Measurements from ENCODE around the gene ASGR1. TPM values are rescaled to one million over a fixed set of nuclear protein-coding genes. Genes with fewer than 3 reads are reported as not detected.
"Not testable (repeated sequence)": the region's sequence is repeated elsewhere in the genome, so short reads cannot be mapped to it uniquely, and the experiment has no call there.

ASGR1 gene
- total RNA-seq, 1 experiment from 2014 or later, result 1.3 TPM

DNA sequence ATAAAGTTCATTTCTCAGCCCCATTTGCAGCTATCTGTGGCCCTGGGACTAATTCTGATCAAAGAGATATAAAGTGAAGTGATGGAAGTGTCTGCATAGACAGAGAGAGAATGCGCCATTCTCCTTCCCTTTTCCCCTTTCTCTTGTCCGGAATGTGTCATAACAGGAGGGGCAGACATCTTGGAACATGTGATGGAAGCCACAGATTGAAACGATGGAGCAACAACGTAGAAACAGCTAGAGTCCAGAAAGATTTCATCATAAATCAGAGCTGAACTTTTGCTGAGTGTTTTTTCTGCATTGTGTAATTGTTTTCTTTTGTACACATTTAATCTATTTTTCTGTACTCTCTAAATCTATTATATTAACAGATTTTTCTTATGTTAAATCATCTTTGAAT, 11.3 kb downstream of the ASGR1 start:
- Histone ChIP-seq H3K27me3 (ENCODE audit: control insufficient read depth, insufficient read depth, low read length) (no peaks in the 10 kb centered on the region), H3K4me3 (ENCODE audit: low read depth in 2 of 2, low read length in 2 of 2) (no peak overlapping the region), H3K9me3 (ENCODE audit: control insufficient read depth, insufficient read depth, low read depth, low read length) (no peaks in the 10 kb centered on the region), H3K36me3 (ENCODE audit: control insufficient read depth, insufficient read depth, low read length) (no peaks in the 10 kb centered on the region), H3K27ac (ENCODE audit: low read length) (no peak overlapping the region), H3K4me1 (ENCODE audit: control insufficient read depth, insufficient read depth, low read length) (no peaks in the 10 kb centered on the region)
- BruUV-seq (replicated peaks), result no TSS peak
- DNase-seq (ENCODE audit: low read depth, low spot score), result no peak
- ChIA-PET CTCF (no interaction called here), POLR2A (interaction anchor here (0.6 to 0.7 kb wide), 2 partner anchors 9 to 10 kb away, joined by 3 to 4 read pairs; no protein-coding TSS in a partner anchor)
- intact Hi-C loops (cut with micrococcal nuclease; ENCODE audit: unreplicated experiment) (loop anchor here (10.0 kb wide), 1 partner anchor 123 kb away; the partner anchor contains the start of gene SLC16A11), in situ Hi-C loops (cut with HindIII; ENCODE audit: low pct_unique_long_range_greater_than_20kb, low sequenced_read_pairs) (no loop called here)
- TF ChIP-seq REST (IDR thresholded peaks at IDR 0.05; ENCODE audit: insufficient read depth in 1 of 2, low read depth in 2 of 2, low read length in 1 of 2) (no peak), POLR2AphosphoS5 (IDR thresholded peaks at IDR 0.05; ENCODE audit: low read depth, low read length) (no peak), SIN3A (IDR thresholded peaks at IDR 0.05; ENCODE audit: borderline replicate concordance, insufficient read depth, low read depth, low read length) (no peak), TCF7L2 (IDR thresholded peaks at IDR 0.05; ENCODE audit: low read depth, low read length) (no peak)
- TF ChIP-seq, protein P1, sequence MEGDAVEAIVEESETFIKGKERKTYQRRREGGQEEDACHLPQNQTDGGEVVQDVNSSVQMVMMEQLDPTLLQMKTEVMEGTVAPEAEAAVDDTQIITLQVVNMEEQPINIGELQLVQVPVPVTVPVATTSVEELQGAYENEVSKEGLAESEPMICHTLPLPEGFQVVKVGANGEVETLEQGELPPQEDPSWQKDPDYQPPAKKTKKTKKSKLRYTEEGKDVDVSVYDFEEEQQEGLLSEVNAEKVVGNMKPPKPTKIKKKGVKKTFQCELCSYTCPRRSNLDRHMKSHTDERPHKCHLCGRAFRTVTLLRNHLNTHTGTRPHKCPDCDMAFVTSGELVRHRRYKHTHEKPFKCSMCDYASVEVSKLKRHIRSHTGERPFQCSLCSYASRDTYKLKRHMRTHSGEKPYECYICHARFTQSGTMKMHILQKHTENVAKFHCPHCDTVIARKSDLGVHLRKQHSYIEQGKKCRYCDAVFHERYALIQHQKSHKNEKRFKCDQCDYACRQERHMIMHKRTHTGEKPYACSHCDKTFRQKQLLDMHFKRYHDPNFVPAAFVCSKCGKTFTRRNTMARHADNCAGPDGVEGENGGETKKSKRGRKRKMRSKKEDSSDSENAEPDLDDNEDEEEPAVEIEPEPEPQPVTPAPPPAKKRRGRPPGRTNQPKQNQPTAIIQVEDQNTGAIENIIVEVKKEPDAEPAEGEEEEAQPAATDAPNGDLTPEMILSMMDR (IDR thresholded peaks at IDR 0.05), result no peak
- no peak for ATAC-seq

DNA sequence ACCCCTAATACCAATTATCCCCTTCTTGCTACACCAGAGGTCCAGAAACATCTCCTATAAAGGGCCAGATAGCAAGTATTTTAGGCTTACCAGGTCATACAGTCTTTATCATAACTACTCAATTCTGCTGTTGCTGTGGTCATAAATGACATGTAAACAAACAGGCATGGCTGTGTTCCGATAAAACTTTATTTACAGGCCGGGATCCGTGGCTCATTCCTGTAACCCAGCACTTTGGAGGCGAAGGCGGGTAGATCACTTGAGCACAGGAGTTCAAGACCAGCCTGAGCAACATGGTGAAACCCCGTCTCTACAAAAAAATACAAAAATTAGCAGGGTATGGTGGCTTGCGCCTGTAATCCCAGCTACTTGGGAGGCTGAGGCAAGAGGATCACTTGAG, 12.3 kb downstream of the ASGR1 start:
- ChIA-PET POLR2A (no interaction called here), CTCF (no interaction called here)
- ATAC-seq (no peak), DNase-seq (ENCODE audit: low read depth, low spot score) (no peak)
- H3K27me3 ChIP-seq (ENCODE audit: control insufficient read depth, insufficient read depth, low read length), result no peaks in the 10 kb centered on the region
- H3K9me3 ChIP-seq (ENCODE audit: control insufficient read depth, insufficient read depth, low read depth, low read length), result no peaks in the 10 kb centered on the region
- no peaks in the 10 kb centered on the region for H3K4me1 ChIP-seq (ENCODE audit: control insufficient read depth, insufficient read depth, low read length)
- in situ Hi-C loops (cut with HindIII; ENCODE audit: low pct_unique_long_range_greater_than_20kb, low sequenced_read_pairs), result no loop called here
- H3K36me3 ChIP-seq (ENCODE audit: control insufficient read depth, insufficient read depth, low read length), result no peaks in the 10 kb centered on the region
- H3K27ac ChIP-seq (ENCODE audit: low read length), result no peak overlapping the region
- TF ChIP-seq POLR2AphosphoS5 (IDR thresholded peaks at IDR 0.05; ENCODE audit: low read depth, low read length), result no peak
- no peak for TF ChIP-seq TCF7L2 (IDR thresholded peaks at IDR 0.05; ENCODE audit: low read depth, low read length)
- TF ChIP-seq REST (IDR thresholded peaks at IDR 0.05; ENCODE audit: insufficient read depth in 1 of 2, low read depth in 2 of 2, low read length in 1 of 2), result no peak
- no peak for TF ChIP-seq SIN3A (IDR thresholded peaks at IDR 0.05; ENCODE audit: borderline replicate concordance, insufficient read depth, low read depth, low read length)
- TF ChIP-seq, protein P1 (IDR thresholded peaks at IDR 0.05), result no peak
- no peak overlapping the region for H3K4me3 ChIP-seq (ENCODE audit: low read depth in 2 of 2, low read length in 2 of 2)
- no TSS peak for BruUV-seq (replicated peaks)
- intact Hi-C loops (cut with micrococcal nuclease; ENCODE audit: unreplicated experiment), result loop anchor here (10.0 kb wide), 1 partner anchor 122 kb away; the partner anchor contains the start of gene SLC16A11

DNA sequence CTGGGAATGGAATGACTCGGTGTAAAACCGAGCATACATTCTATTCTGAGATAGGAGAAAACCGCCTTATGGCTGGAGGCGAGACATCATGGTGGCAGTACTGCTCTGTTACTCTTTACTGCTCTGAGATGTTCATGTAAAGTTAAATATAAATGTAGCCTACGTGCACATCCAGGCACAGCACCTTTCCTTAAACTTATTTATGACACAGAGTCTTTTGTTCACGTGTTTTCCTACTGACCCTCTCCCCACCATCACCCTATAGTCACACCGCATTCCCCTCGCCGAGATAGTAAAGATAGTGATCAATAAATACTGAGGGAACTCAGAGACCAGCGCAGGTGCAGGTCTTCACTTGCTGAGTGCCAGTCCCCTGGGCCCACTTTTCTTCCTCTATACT, 19.6 kb downstream of the ASGR1 start:
- H3K4me1 ChIP-seq (ENCODE audit: control insufficient read depth, insufficient read depth, low read length); H3K36me3 ChIP-seq (ENCODE audit: control insufficient read depth, insufficient read depth, low read length); H3K4me3 ChIP-seq (ENCODE audit: low read depth in 2 of 2, low read length in 2 of 2); POLR2A ChIA-PET; ATAC-seq; in situ Hi-C loops (cut with HindIII; ENCODE audit: low pct_unique_long_range_greater_than_20kb, low sequenced_read_pairs); H3K9me3 ChIP-seq (ENCODE audit: control insufficient read depth, insufficient read depth, low read depth, low read length); intact Hi-C loops (cut with micrococcal nuclease; ENCODE audit: unreplicated experiment); BruUV-seq (replicated peaks); H3K27me3 ChIP-seq (ENCODE audit: control insufficient read depth, insufficient read depth, low read length); DNase-seq (ENCODE audit: low read depth, low spot score); H3K27ac ChIP-seq (ENCODE audit: low read length); CTCF ChIA-PET: not testable (repeated sequence)

- H3K4me1 ChIP-seq (ENCODE audit: control insufficient read depth, insufficient read depth, low read length); H3K27ac ChIP-seq (ENCODE audit: low read length); CTCF ChIA-PET; H3K9me3 ChIP-seq (ENCODE audit: control insufficient read depth, insufficient read depth, low read depth, low read length); H3K36me3 ChIP-seq (ENCODE audit: control insufficient read depth, insufficient read depth, low read length); DNase-seq (ENCODE audit: low read depth, low spot score); in situ Hi-C loops (cut with HindIII; ENCODE audit: low pct_unique_long_range_greater_than_20kb, low sequenced_read_pairs); ATAC-seq; intact Hi-C loops (cut with micrococcal nuclease; ENCODE audit: unreplicated experiment); BruUV-seq (replicated peaks); H3K27me3 ChIP-seq (ENCODE audit: control insufficient read depth, insufficient read depth, low read length); H3K4me3 ChIP-seq (ENCODE audit: low read depth in 2 of 2, low read length in 2 of 2): not testable (repeated sequence)
- POLR2A ChIA-PET, result interaction anchor here (0.6 kb wide), 1 partner anchor 9 kb away, joined by 4 read pairs; no protein-coding TSS in a partner anchor
These were observed 20.7 kb downstream of the ASGR1 start for GRCh38 chr17:7158424-7158823.
